PFSK-1 (cell line): Measurements from ENCODE around the gene ESPN.

ENCODE experiments used
- FOXP2 ChIP-seq: optimal IDR thresholded peaks from 2 replicates; pipeline ENCODE3; 2011; ENCODE audit warnings: borderline replicate concordance, control low read depth, inconsistent platforms; ENCODE audit not compliant: insufficient read depth; ENCODE audit errors: extremely low read length, extremely low read depth
- POLR2AphosphoS5 ChIP-seq: IDR thresholded peaks from 2 replicates; pipeline ENCODE4 v1.6.1; 2012; ENCODE audit warnings: low read depth, mild to moderate bottlenecking, control low read depth, low read length, moderate library complexity
- SIN3A ChIP-seq: IDR thresholded peaks from 2 replicates; pipeline ENCODE4 v1.6.1; 2012; ENCODE audit warnings: mild to moderate bottlenecking, low read length, moderate library complexity, borderline replicate concordance; ENCODE audit not compliant: insufficient read depth
- TAF1 ChIP-seq: IDR thresholded peaks from 2 replicates; pipeline ENCODE4 v1.6.1; 2012; ENCODE audit warnings: low read length, control low read depth, borderline replicate concordance; ENCODE audit not compliant: insufficient read depth
- TF ChIP-seq, protein P1 (sequence below), 2 experiments: IDR thresholded peaks; 2 replicates each; pipeline versions ENCODE4 v1.6.1 to v1.8.0; 2011 to 2012; ENCODE audit warnings: low read depth in 2 of 2, low read length in 2 of 2, control low read depth in 1 of 2, inconsistent platforms in 1 of 2, mild to moderate bottlenecking in 1 of 2, moderate library complexity in 1 of 2; ENCODE audit not compliant: insufficient read depth in 1 of 2

The ESPN gene

DNA sequence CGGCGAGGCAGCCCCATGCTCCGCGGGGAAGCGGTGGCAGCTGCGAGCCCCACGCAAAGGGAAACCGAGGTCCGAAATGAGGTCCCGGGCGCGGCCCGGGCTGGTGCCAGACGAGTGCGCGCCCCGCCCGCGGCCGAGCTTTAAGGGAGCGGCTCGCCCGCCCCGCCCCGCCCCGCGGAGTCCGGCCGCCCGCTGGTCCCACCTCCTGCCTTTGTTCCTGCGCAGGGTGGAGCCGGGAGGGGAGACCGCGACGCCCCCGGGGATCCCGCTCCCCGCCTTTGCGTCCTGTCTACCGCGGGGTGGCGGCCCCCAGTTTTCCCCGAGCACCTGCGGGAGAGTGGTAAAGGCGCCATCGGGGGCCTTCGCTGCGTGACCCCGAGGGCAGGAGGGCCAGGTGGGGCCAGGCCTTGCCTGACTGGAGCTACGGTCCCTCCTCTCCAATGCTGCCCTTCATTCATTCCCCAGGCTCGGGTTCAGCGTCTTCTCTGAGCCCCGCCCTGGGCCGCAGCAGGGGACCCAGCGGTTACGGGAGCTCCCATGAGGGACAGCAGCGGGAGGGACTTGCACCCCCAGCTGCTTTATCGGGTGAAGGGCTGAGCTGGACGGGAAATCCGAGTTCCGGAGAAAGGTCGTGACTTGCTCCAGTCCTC is 4.6 kb upstream of the ESPN start, which contains the start of gene HES2:
TSS of gene HES2 (minus strand) at position 116 of the 650 bp plus-strand sequence. CDS start at position 17, 99 bp downstream.
- no peak for TF ChIP-seq POLR2AphosphoS5

- no peak for TF ChIP-seq POLR2AphosphoS5
- TF ChIP-seq, protein P1, sequence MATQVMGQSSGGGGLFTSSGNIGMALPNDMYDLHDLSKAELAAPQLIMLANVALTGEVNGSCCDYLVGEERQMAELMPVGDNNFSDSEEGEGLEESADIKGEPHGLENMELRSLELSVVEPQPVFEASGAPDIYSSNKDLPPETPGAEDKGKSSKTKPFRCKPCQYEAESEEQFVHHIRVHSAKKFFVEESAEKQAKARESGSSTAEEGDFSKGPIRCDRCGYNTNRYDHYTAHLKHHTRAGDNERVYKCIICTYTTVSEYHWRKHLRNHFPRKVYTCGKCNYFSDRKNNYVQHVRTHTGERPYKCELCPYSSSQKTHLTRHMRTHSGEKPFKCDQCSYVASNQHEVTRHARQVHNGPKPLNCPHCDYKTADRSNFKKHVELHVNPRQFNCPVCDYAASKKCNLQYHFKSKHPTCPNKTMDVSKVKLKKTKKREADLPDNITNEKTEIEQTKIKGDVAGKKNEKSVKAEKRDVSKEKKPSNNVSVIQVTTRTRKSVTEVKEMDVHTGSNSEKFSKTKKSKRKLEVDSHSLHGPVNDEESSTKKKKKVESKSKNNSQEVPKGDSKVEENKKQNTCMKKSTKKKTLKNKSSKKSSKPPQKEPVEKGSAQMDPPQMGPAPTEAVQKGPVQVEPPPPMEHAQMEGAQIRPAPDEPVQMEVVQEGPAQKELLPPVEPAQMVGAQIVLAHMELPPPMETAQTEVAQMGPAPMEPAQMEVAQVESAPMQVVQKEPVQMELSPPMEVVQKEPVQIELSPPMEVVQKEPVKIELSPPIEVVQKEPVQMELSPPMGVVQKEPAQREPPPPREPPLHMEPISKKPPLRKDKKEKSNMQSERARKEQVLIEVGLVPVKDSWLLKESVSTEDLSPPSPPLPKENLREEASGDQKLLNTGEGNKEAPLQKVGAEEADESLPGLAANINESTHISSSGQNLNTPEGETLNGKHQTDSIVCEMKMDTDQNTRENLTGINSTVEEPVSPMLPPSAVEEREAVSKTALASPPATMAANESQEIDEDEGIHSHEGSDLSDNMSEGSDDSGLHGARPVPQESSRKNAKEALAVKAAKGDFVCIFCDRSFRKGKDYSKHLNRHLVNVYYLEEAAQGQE (IDR thresholded peaks at IDR 0.05; ENCODE audit: insufficient read depth in 1 of 2, low read depth in 2 of 2, low read length in 2 of 2): no peak
- TF ChIP-seq SIN3A: no peak
- no peak for TF ChIP-seq TAF1
- TF ChIP-seq FOXP2: no peak
Measured at GRCh38 chr1:6420454-6421042, 4.0 kb upstream of the ESPN start.

DNA sequence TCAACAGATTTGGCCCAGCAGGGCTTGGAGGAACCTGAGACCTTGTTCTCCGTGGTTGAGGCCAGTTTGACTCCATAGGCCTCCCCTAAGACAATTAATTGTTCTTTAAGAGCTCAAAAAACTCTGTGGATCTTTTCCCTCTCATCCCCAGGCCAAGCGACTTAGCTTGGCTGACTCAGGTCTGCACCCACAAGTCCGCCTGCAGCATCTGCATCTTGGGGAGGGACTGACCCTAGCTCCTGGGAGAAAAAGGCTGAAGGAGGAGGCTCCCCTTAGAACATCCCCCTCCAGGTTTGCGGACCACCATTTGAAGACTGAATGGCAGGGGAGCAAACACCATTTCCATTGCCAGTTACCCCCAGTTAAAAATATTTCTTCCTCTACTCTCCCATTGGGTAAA is 3.3 kb upstream of the ESPN start:
- TF ChIP-seq FOXP2 (no peak), TAF1 (no peak), POLR2AphosphoS5 (no peak)
- TF ChIP-seq, protein P1 (IDR thresholded peaks at IDR 0.05; ENCODE audit: insufficient read depth in 1 of 2, low read depth in 2 of 2, low read length in 2 of 2): no peak

DNA sequence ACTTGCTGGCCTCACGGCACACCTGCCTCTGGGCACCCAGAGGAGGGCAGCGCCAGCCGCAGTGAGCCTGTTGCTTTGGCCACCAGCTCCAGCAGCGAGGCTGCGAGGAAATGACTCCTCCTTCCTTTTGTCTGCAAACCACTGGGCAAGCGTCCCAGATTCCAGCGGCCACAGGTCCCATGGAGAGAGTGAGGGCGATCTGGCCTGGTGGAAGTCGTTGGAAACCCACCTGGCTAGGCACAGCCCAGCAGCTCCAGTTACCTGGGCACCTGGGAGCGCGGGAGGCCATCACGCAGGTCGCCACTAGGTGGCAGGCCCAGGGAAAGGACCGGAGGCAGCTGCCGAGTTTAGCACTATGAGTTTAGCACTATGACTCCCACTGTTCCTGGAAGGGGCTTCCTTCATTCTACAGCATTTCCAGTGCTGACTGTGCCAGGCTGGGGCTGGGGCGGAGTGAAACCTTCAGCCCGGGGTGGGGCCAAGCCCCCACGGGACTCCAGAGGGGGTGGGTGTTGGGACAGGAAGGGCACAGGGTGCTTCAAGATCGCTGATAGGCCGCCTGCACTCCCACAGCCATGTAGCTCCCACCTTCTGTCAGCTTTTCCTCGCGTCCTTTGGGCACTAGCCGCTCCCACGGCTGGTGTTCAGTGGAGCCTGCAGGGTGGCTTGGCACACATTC is 1.1 kb upstream of the ESPN start:
- TF ChIP-seq, protein P1 (IDR thresholded peaks at IDR 0.05; ENCODE audit: insufficient read depth in 1 of 2, low read depth in 2 of 2, low read length in 2 of 2): no peak
- TF ChIP-seq TAF1 (no peak), SIN3A (no peak), POLR2AphosphoS5 (no peak), FOXP2 (no peak)

DNA sequence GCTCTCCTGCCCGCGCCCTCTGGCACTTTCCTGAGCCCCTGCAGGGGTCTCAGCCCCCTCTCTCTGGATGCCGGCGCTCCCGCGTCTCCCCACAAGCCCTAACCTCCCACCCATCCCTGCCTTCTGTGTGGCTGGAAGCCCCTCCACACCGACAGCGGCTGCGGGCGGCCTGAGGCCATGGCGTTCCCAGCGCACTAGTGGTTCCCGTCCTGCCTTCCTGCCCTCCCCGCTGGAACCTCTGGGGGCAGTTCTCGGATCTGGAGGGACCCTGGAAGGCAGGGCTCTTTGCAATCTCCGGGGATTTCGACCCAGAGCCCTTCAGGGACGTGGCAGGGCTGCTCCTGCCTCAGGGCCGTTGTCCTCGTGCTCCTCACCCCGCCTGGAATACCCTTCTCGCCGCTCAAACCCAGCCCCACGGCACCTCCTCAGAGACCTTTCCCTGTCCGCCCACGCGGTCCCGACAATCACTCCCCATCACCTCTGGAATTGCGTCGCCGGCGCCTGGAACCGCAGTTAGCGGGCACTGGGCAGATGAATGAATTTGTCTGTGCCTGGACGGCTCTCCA is 493 bp upstream of the ESPN start:
- TF ChIP-seq TAF1 (no peak), FOXP2 (no peak), SIN3A (no peak), POLR2AphosphoS5 (no peak)
- TF ChIP-seq, protein P1 (IDR thresholded peaks at IDR 0.05; ENCODE audit: insufficient read depth in 1 of 2, low read depth in 2 of 2, low read length in 2 of 2): no peak
